ENCODE results near the gene TMEM54.

The TMEM54 gene

GRCh38 chr1:32881871-32882850, 19.0 kb downstream of the TMEM54 start:
- no peak for DNase-seq (ENCODE audit: low read depth)

GRCh38 chr1:32881291-32881690, 19.9 kb downstream of the TMEM54 start:
- no peak for DNase-seq (ENCODE audit: low read depth)

- no peak for DNase-seq (ENCODE audit: low read depth)
These were observed 22.6 kb downstream of the TMEM54 start for GRCh38 chr1:32878637-32879041.

- DNase-seq (ENCODE audit: low read depth): no peak
These were observed 23.0 kb downstream of the TMEM54 start for GRCh38 chr1:32878183-32878582.

DNA sequence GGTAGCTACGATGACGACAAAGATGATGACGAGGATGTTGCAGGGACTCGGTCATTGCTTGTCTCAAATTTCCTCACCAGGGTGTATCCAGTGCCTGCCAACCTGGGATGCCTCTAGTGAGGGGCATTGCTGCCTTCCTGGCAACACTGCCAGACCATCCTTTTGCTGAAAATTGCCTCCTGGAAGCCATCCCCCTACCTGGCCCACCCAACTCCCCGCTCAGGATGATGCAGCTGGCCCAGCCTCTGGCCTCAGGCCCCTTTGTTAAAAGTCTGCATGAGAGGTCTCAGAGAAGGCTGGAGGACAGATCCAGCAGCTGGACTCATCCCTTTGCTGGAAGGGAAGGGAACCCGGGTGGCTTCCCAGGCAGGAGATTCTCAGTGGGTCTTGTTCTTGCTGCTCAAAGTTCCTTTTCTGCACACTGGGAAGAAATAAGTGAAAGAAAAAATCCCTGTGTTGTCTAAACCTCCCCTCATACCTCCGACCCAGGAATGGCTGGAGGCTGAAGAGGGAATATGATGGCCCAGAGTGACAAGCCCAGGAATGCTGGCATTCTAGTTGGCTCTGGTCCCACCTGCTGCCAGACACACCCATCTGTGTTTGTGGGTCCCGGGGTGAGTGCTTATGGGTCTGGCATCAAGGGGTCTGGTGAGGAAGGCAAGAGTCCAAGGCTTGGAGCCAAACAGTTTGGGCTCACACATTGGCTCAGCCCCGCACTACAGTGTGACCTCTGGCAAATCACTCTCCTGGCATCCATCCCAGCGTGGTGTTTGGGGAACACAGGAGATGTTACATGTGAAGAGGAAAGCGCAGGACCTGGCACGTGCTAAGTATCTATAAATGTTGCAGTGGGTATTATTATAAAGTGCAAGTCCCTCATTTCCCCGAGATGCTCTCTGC, 23.7 kb downstream of the TMEM54 start:
- no peak for DNase-seq (ENCODE audit: low read depth)

DNA sequence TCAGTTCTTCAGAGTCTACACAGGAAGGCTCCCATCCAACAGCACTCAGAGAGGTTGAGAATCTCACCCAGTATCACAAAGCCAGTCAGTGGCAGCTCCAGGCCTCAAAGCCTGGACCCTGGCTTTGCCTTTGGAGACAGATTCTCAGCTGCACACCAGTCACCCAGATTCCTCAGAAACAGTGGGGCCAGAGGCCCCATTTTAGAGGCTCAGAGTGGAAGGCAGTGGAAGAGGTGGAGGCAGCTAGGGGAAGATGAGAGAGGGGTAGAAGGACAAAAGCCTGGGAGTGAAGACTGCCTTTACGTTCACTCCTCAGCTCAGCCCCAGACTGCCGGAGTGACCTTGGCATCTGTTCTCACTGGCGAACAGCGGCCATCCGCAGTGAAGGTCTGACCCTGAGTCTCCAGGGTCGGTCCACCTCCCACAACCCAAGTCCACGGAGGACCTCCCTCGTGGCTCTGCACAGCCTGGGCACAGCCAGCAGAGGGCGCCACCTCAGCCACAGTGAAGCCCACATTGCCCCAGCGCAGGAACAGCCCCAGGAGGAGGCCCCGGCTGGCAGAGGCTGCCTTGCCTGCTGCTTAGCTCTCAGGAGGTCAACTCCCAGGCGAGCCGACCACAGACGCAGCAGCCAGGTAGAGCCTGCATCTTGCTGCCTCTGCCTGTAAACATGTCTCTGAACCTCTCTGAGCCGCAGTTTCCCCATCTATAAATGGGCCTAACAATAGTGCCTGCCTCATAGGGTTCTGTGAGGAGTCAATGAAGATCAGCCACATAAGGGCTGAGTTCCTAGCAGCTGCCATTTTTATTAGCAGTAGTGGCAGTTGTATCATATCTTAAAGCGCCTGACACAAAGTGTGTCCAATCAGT, 24.6 kb downstream of the TMEM54 start:
- DNase-seq (ENCODE audit: low read depth): no peak

- no peak for DNase-seq (ENCODE audit: low read depth)
These were observed 26.1 kb downstream of the TMEM54 start for GRCh38 chr1:32874860-32875752.

- no peak for DNase-seq (ENCODE audit: low read depth)
These were observed 27.7 kb downstream of the TMEM54 start for GRCh38 chr1:32873484-32873883.

DNA sequence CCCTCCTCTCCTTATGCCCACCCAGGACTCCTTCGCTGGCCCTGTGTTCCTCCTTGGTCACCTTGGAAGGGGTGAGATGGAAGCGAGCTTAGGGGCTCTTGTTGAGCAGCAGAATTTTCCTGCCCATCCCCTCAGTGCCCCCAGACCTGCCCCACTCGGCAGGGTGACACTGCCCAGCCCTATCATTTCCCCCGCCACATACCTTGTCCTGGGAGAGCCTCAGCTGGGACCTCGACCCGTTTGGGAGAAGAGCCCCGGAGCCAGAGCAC, 29.1 kb downstream of the TMEM54 start:
- DNase-seq (ENCODE audit: low read depth): no peak

DNA sequence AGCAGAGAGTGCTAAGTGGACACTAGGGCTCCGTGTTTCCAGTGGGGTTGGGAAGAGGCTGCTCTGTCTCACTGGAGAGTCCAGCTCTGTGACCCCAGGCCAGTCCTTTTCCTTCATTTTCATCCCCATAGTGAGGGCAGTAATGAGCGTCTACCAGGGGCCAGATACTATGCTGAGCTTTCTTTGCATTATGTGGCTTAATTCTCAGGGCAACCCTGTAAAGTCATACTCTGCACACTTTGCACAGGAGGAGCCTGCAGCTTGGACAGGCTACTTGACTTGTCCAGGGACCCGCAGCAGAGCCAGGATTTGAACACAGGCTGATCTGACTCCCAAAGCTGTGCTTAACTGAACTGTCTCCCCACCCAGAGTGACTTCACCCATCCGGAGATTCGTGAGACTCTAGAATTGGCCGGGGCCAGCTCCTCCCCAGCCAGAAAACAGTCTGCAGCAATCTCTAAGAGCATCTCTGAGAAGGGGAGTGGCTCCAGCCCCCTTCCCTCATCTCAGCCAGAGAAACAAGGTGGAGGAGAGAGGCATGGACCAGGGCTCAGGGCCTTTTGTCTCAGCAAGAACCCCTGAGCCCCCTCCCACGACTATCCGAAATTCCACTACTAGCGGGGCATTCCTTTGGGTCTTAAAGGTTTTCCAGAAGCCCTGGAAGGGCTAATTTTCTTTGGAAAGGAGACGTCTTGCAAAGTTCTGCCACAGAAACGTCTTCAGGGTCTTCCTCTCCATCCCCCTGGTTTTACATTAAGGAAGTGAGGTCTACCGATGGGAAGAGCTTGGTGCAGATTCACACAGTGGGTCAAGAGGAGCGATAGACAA, 29.6 kb downstream of the TMEM54 start:
- no peak for DNase-seq (ENCODE audit: low read depth)

GRCh38 chr1:32870615-32871363, 30.4 kb downstream of the TMEM54 start, which contains the start of gene FNDC5:
TSS of gene FNDC5 (minus strand) at chr1:32870912.
- DNase-seq (ENCODE audit: low read depth): no peak

DNA sequence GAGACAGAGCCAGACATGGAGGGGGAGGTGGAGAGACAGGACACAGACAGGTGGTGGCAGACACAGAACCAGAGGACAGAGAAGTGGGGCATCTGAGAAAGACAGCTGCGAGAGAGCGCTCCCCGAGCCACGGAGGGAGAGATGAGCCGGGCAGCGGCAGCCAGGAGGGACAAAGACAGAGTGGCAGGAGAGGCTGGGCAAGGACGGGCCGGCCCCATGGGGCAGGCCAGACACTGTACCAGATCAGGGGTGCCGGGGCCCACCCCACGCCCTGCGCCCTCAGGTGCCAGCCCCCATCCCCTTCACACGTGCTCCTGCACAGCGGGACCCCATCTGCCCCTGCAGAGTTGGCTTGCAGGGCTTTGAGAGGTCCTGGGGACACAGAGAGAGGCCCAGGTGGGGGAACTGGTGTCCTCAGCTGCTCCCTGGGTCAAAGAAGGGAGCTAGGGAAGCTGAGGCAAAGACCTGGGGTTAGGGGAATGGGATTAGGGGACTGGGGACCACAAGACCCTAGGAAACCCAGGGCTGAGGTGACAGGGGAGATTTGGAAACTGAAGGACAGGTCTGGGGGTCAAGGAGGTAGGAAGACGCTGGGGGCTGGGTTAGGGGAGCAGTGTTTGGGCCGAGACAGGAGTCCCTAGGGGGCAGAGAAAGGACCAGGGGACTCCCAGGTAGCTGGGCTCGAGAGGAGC, 31.1 kb downstream of the TMEM54 start:
- no peak for DNase-seq (ENCODE audit: low read depth)

DNA sequence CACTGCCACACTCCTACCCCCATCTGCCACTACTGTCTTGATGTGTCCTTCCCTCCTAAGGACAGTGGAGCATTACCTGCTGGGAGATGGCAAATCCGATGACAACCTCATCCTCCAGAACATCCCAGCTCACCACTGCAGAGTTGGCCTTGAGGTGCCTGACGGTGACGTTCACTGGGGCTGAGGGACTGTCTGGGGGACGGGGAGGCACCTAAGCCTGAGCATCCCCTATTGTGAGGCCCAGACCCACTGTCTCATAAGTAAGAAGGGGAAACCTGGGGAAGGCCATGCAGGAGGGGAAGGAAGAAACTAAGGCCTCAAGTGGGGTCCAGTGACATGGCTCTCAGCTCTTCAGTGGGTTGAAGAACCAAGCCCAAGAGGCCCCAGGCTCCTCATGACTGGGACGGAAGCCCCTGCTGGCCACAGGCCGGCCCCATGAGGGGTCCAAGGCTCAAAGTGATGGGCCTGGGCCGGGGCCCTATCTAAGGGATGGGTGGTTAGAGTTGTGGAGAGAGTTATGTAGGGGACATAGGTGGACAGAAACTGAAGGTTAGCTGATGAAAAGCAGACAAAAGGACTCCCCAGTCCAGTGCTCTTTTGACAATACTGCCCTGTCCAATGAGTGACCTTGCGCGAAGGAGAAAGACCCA, 32.3 kb downstream of the TMEM54 start:
- no peak for DNase-seq (ENCODE audit: low read depth)

- no peak for DNase-seq (ENCODE audit: low read depth)
These were observed 33.1 kb downstream of the TMEM54 start for GRCh38 chr1:32868085-32868484.

GRCh38 chr1:32867671-32868070, 33.5 kb downstream of the TMEM54 start:
- DNase-seq (ENCODE audit: low read depth): no peak

DNA sequence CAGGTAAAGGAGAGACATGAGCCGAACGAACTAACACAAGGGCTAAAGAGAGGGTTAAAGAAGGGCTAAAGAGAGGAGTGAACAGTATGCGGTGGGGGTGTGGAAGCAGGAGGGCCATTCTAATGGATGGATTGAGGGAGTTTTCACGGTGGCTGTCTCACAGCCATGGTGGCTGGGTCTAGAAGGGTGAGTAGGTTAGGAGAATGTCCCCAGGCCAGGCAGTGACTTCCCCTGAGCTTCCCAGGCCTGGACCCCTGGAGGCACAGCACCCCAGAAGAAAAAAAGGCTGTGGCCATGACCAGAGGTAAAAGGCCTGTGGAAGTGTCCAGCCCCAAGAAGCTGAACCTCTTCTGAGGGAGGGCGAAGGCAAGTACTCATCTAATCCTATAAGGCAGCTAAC, 34.0 kb downstream of the TMEM54 start:
- no peak for DNase-seq (ENCODE audit: low read depth)

DNA sequence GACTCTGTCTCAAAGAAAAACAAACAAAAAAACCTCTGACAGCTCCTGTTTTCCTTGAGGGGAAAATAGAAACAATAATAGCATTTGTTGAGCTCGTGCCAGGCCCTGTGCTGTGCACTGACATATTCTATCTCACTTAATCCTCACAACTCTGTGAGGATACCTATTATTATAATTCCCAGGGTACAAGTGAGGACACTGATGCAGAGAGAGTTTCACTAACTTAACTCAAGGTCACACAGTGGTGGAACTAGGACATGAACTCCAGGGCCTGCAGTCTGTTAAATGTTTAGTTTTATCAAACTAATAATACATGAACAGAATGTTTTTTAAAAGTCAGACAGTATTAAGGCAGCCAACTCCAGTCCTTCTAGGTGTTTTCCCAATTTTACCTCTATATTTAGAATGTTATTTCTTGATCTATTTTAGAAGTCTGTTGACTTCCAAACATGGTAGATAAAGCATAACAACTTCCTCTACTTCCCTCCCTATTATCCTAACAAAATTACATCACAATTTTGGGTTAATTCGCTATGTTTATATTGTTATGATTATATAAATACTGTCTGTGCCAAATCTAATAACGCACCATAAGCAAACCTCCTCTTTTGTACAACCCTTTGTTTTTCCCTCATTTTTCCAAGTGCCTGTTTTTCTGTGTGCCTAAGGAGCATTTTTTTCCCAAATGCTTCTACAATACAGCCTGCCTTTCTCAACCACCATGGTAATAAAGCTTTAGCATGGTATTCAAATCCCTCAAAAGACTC, 35.4 kb downstream of the TMEM54 start:
- DNase-seq (ENCODE audit: low read depth): no peak
